ENCODE results near the gene CXCL1.

CXCL1 gene

GRCh38 chr4:73869130-73870055, at the start of gene CXCL1:
Gene CXCL1, plus strand, starts transcription at chr4:73869393. Its CDS starts 78 bp downstream, at chr4:73869471.
- DNase-seq: no peak

- DNase-seq: no peak
Measured at GRCh38 chr4:73821325-73821724, 47.9 kb upstream of the CXCL1 start.

DNA sequence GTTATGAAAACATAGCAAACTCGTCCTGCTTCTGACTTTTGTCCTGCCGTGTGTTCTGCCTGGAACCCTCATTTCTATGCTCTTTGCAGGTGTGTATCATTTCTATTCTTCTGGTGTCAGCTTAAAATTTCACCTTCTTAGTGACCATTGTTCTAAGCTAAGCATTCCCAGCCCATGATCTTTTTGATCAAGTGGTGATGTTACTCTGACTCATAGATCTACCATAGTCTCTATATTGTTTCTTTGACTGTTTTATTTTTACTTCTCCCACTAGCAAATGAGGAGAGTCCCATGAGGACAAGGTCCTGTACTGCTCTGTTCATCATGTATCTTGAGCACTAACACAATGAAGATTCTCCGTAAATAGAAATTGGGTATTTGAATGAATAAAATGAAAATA, 46.8 kb upstream of the CXCL1 start:
- no peak for DNase-seq

DNA sequence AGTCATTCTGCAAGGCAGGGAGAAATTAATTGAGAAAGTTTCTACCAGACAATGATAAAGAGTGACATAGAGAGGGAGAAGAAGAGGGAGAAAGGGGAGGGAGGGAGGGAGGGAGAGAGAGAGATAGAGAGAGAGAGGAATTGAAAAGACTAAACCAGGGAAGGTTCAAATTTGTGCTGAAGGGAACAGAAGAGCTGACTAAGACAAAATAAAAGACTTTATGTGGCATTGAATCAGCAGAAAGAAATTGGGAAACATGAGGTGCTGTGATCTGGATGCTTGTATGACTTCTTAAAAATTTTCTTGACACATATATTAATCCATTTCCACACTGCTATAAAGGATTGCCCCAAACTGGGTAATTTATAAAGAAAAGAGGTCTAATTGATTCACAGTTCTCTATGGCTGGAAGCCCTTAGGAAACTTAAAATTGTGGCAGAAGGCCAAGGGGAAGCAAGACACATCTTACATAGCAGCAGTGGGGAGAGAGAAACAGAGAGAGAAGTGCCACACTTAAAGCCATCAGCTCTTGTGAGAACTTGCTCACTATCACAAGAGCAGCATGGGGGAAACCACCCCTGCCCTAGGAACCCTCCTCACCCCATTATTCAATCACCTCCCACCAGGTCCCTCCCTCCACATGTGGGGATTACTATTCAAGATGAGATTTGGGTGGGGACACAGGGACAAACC, 46.2 kb upstream of the CXCL1 start:
- DNase-seq: no peak

GRCh38 chr4:73823760-73824159, 45.4 kb upstream of the CXCL1 start:
- DNase-seq: no peak

GRCh38 chr4:73828956-73829355, 40.2 kb upstream of the CXCL1 start:
- no peak for DNase-seq

GRCh38 chr4:73831569-73831968, 37.6 kb upstream of the CXCL1 start:
- DNase-seq: no peak

DNA sequence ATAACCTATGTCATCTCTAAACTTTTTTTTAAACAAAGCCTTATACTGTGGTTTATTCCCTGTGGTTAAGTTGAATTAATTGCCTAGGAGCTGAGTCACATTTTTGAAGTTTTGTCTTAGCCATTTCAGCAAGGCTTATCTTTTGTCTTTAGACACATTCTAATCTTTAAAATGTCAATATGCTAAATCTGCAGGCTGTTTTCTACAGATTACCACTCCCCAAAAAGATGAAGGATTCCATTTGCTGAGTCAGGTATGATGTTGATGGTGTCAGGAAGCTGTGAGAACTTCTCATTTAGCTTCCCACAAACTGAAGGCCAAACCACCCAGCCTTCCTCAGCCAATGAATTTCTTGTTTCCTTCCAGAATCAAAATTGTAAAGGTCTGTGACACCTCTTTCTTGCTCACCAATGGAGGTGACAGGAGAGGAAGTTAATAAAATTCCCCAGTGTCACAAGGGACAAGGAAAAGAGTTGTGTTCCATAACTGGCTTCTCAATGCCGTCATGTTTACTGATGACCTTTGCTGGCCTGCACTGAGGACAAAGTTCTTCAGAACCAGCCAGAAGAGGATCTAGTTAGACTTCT, 36.4 kb upstream of the CXCL1 start:
- DNase-seq: no peak

GRCh38 chr4:73836373-73837279, 32.6 kb upstream of the CXCL1 start, which contains the start of gene CXCL6:
Gene CXCL6, plus strand, starts transcription at chr4:73836678. Its CDS starts 73 bp downstream, at chr4:73836751.
- no peak for DNase-seq

GRCh38 chr4:73839071-73839470, 30.1 kb upstream of the CXCL1 start:
- no peak for DNase-seq

DNA sequence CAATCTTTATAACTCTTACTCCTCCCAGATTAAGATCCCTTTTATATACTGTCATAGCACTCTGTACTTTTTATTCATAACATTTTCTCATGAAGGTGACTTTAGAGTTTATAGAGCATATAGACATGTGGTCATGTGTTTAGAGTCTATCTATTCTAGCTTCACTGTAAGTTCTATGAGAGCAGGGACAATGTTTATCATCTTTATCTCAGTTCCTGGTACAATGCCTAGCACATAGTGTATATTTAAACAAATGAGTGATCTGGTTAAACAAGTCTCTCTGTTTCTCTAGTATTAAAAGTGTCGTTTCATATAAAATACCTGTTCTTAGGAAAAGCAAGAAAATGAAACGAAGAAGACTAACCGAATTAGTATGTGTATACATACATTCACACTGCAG, 29.5 kb upstream of the CXCL1 start:
- DNase-seq: no peak

GRCh38 chr4:73841243-73841925, 27.8 kb upstream of the CXCL1 start:
- no peak for DNase-seq

DNA sequence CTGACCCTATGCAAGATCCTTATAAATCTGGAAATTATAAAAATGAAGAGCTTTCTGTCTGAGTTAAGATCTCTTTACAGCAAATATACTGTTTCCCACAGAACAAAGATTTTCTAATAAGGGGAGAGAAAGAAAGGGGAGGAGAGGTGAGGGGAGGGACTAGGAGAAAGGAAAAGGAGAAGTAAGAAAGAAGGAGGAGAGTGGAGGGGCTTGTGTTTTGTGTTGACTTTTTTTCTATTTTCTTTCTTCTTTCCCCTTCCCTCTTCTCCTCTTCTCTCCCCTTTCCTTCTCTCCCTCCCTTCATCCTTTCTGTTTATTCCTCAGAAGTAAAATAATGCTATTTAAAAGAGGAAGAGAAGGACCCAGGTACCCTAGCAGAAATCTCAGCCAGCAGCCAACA, 26.5 kb upstream of the CXCL1 start:
- DNase-seq: no peak

DNA sequence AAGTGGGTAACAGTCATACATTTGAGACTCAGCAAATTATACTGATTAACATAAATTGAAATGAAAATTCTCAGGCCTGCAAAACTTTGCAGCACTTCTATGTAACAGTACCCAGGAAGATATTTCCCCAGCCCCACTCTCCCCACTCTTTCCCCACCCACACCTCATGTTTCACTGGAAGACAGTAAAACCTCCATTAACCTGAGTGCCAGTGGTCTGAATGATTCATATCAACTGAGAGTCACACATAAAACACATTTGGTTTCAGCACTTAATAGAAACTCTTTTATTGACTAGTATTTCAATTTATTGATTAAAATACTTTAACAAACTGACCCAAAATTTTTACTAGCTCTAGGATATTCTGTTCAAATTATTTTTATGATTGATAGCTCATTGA, 25.8 kb upstream of the CXCL1 start:
- no peak for DNase-seq

DNA sequence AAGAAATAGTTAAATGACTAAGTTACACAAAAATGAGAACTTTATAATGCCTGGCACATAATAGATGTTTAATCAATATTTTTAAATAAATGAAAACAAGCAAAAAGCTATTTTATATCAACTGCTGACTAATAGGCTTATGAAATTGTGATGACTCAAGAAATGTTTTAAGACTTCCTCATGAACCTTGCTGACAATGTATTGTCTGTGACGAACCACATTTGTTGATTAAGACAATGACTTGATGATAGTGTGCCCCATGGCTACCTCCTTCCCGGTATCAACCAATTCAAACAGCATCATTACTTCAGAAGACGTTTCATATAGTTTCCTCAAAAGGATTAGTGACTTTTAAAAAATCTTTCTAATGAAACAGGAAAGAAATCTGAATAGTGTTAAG, 24.8 kb upstream of the CXCL1 start:
- no peak for DNase-seq

GRCh38 chr4:73844806-73845205, 24.4 kb upstream of the CXCL1 start:
- DNase-seq: no peak

- DNase-seq: no peak
Measured at GRCh38 chr4:73847526-73848182, 21.5 kb upstream of the CXCL1 start.

DNA sequence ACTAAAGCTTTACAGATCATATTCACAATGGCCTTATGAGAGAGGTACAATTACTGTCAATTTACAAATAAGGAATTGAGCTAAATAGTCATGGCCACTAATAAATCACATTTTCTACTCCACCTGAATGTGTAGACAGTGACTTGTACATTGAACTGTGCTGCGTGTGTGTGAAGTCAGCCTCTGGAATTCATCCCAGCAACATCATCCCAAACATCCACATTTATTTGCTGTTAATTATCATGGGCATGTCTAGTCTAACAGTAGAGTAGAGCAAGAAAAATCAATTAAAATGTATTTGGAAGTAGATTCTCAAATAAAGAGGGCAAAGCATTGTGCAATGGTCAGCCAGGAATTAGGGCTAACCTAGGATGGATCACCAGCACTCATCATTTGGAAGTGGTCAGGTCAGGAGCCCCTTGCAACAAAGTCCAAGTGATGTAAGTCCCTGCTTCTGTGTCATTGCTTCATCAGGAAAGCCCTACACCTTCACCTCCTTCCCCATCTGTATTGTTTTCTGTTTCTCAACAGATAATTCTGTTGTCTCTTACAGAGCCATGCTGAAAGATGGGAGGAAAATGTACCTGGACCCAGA, 20.9 kb upstream of the CXCL1 start:
- DNase-seq: no peak

GRCh38 chr4:73850261-73850970, 18.8 kb upstream of the CXCL1 start:
- DNase-seq: no peak

DNA sequence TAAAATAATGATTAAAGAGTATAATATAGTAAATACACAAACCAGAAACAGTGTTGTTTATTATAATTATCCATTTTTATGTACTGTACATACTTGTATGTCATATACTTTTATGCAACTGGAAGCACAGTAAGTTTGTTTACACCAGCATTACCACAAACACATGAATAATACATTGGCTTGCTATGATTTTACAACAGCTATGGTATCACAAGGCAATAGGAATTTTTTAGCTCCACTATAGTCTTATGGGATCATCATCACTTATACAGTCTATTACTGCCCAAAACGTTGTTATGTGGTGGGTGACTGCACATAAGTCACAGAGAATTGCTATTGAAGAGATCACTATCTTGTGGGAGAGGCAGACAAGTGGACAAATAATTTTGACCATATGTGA, 17.9 kb upstream of the CXCL1 start:
- no peak for DNase-seq
